Measurements from ENCODE around the gene ZNF107. TPM values are rescaled to one million over a fixed set of nuclear protein-coding genes. Genes with fewer than 3 reads are reported as not detected.

The ZNF107 gene
- total and polyA plus RNA-seq, 2 donors (not counting 1 experiment from before 2014, with no cell fraction given), result 22.0 to 70.7 TPM

GRCh38 chr7:64633401-64633800, 32.5 kb upstream of the ZNF107 start:
- ChIA-PET CTCF (no interaction called here), POLR2A (no interaction called here)
- Mint-ChIP-seq H3K4me3 (no peak overlapping the region), H3K4me1 (no peaks in the 10 kb centered on the region), H3K9me3 (ENCODE audit: insufficient read depth) (no peaks in the 10 kb centered on the region), H3K27ac (no peak overlapping the region), H3K27me3 (no peaks in the 10 kb centered on the region)
- Histone ChIP-seq H3K36me3 (replicated peaks in 1 of 2; ENCODE audit: control extremely low read depth in 1 of 2, control insufficient read depth in 1 of 2, extremely low read depth in 1 of 2, insufficient read depth in 2 of 2, low read length in 1 of 2) (no peaks in the 10 kb centered on the region), H3K4me2 (replicated peaks; ENCODE audit: low read depth, low read length, poor library complexity, severe bottlenecking) (no peak overlapping the region), H2AFZ (ENCODE audit: insufficient read depth, low read depth, low read length, poor library complexity, severe bottlenecking) (no peak overlapping the region), H3K27ac (ENCODE audit: low read length in 2 of 2) (no peak overlapping the region), H3K4me1 (ENCODE audit: control insufficient read depth in 2 of 2, insufficient read depth in 2 of 2, low read length in 2 of 2) (no peaks in the 10 kb centered on the region), H4K20me1 (ENCODE audit: control insufficient read depth, insufficient read depth, low read length, poor library complexity, severe bottlenecking) (no peaks in the 10 kb centered on the region), H3K27me3 (replicated peaks in 1 of 4; ENCODE audit: control extremely low read depth in 1 of 4, control insufficient read depth in 3 of 4, insufficient read depth in 4 of 4, low read length in 3 of 4) (no peaks in the 10 kb centered on the region), H3K9ac (ENCODE audit: low read length) (no peak overlapping the region), H3K9me3 (ENCODE audit: control extremely low read depth in 1 of 3, control insufficient read depth in 2 of 3, insufficient read depth in 1 of 3, low read length in 2 of 3) (no peaks in the 10 kb centered on the region), H3K4me3 (ENCODE audit: control extremely low read depth in 1 of 5, extremely low read depth in 1 of 5, insufficient read depth in 1 of 5, low read depth in 2 of 5, low read length in 4 of 5) (no peak overlapping the region), H3K79me2 (ENCODE audit: control insufficient read depth, insufficient read depth, low read length) (no peaks in the 10 kb centered on the region)
- DNase-seq (no peak), ATAC-seq (ENCODE audit: low read depth) (no peak)
- TF ChIP-seq CTCF (IDR thresholded peaks at IDR 0.05) (no peak), EZH2 (IDR thresholded peaks at IDR 0.05; ENCODE audit: borderline replicate concordance, insufficient read depth, low read depth, low read length, poor library complexity, severe bottlenecking) (no peak)
- intact Hi-C loops (cut with micrococcal nuclease), result loop anchor here (10.0 kb wide), 1 partner anchor 671 kb away; no protein-coding TSS in a partner anchor
- WGBS (ENCODE audit: insufficient coverage), result 58% methylated on average over 3 of the region's 3 CpGs

DNA sequence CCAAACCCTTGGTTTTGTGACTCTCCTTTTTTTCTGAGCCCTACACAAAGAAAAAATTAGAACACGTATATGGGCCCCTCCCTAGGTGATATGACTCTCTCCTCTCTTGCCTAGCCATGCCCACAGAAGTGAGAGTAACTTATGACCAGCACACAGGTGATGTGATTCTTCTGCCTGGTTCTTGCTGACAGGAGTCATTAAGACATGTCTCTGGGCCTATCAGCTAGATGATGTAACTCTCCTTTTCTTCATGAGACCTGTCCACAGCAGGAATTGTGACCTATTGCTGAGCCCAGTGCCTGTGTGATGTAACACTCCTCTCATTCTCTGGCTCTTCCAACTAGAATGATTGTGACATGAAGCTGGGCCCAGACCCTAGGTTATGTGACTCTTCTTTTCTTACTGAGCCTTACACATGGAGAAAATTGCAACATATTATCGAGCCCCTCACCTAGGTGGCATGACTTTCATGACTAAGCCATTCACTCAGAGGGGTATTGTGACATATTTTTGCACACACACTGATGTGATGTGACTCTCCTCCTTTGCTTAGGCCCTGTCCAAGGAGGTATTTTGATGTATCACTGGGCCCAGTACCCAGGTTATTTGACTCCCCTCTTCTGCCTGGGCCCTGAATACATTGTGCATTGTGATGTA, 31.4 kb upstream of the ZNF107 start:
- Mint-ChIP-seq H3K4me3 (no peak overlapping the region), H3K9me3 (ENCODE audit: insufficient read depth) (no peaks in the 10 kb centered on the region), H3K27ac (no peak overlapping the region), H3K4me1 (no peaks in the 10 kb centered on the region), H3K27me3 (no peaks in the 10 kb centered on the region)
- CTCF ChIA-PET, result interaction anchor here (1.4 kb wide), 1 partner anchor 14 kb away, joined by 5 read pairs; no protein-coding TSS in a partner anchor
- WGBS (ENCODE audit: insufficient coverage), result 100% methylated on average over 1 of the region's 2 CpGs
- no peak overlapping the region for H3K27ac ChIP-seq (ENCODE audit: low read length in 2 of 2)
- intact Hi-C loops (cut with micrococcal nuclease), result loop anchor here (10.0 kb wide), 1 partner anchor 670 kb away; no protein-coding TSS in a partner anchor
- H3K9ac ChIP-seq (ENCODE audit: low read length), result no peak overlapping the region
- TF ChIP-seq EZH2 (IDR thresholded peaks at IDR 0.05; ENCODE audit: borderline replicate concordance, insufficient read depth, low read depth, low read length, poor library complexity, severe bottlenecking), result no peak
- no peak for TF ChIP-seq CTCF (IDR thresholded peaks at IDR 0.05)
- DNase-seq (no peak), ATAC-seq (ENCODE audit: low read depth) (no peak)
- H4K20me1 ChIP-seq (ENCODE audit: control insufficient read depth, insufficient read depth, low read length, poor library complexity, severe bottlenecking), result no peaks in the 10 kb centered on the region
- POLR2A ChIA-PET, result no interaction called here
- H2AFZ ChIP-seq (ENCODE audit: insufficient read depth, low read depth, low read length, poor library complexity, severe bottlenecking), result no peak overlapping the region
- no peaks in the 10 kb centered on the region for H3K36me3 ChIP-seq (replicated peaks in 1 of 2; ENCODE audit: control extremely low read depth in 1 of 2, control insufficient read depth in 1 of 2, extremely low read depth in 1 of 2, insufficient read depth in 2 of 2, low read length in 1 of 2)
- no peaks in the 10 kb centered on the region for H3K27me3 ChIP-seq (replicated peaks in 1 of 4; ENCODE audit: control extremely low read depth in 1 of 4, control insufficient read depth in 3 of 4, insufficient read depth in 4 of 4, low read length in 3 of 4)
- no peak overlapping the region for H3K4me3 ChIP-seq (ENCODE audit: control extremely low read depth in 1 of 5, extremely low read depth in 1 of 5, insufficient read depth in 1 of 5, low read depth in 2 of 5, low read length in 4 of 5)
- no peaks in the 10 kb centered on the region for H3K9me3 ChIP-seq (ENCODE audit: control extremely low read depth in 1 of 3, control insufficient read depth in 2 of 3, insufficient read depth in 1 of 3, low read length in 2 of 3)
- H3K4me1 ChIP-seq (ENCODE audit: control insufficient read depth in 2 of 2, insufficient read depth in 2 of 2, low read length in 2 of 2), result no peaks in the 10 kb centered on the region
- no peak overlapping the region for H3K4me2 ChIP-seq (replicated peaks; ENCODE audit: low read depth, low read length, poor library complexity, severe bottlenecking)
- H3K79me2 ChIP-seq (ENCODE audit: control insufficient read depth, insufficient read depth, low read length), result no peaks in the 10 kb centered on the region

Data from B cell (primary cell).